HepG2 (cell line): Measurements from ENCODE around the gene TMEM86B. TPM values are rescaled to one million over a fixed set of nuclear protein-coding genes. Genes with fewer than 3 reads are reported as not detected.

ENCODE experiments used
- ADNP ChIP-seq: sonication (generic); formaldehyde crosslinking; IDR thresholded peaks from 2 replicates; pipeline ENCODE4 v1.4.0; 2020; ENCODE audit warnings: missing genetic modification reagents
- BRCA1 ChIP-seq: sonication (generic); formaldehyde crosslinking; IDR thresholded peaks from 2 replicates; pipeline ENCODE4 v1.4.0; 2020; ENCODE audit warnings: missing genetic modification reagents
- CBX5 ChIP-seq: sonication (generic); formaldehyde crosslinking; IDR thresholded peaks from 2 replicates; pipeline ENCODE4 v1.4.0; 2020; ENCODE audit warnings: missing genetic modification reagents, borderline replicate concordance
- FOXO1 ChIP-seq: sonication (generic); formaldehyde crosslinking; IDR thresholded peaks from 2 replicates; pipeline ENCODE4 v1.4.0; 2020; ENCODE audit warnings: missing genetic modification reagents
- GTF2F1 ChIP-seq: fragments of 150-350 bp; IDR thresholded peaks from 2 replicates; pipeline ENCODE4 v1.6.1; 2014; ENCODE audit warnings: low read length
- IRF2 ChIP-seq: IDR thresholded peaks from 2 replicates; pipeline ENCODE4 v1.6.1; 2018; ENCODE audit warnings: missing genetic modification reagents, missing compliant biosample characterization
- MAFG ChIP-seq: sonication (generic); formaldehyde crosslinking; IDR thresholded peaks from 2 replicates; pipeline ENCODE4 v1.5.1; 2020; ENCODE audit warnings: mild to moderate bottlenecking, missing genetic modification reagents
- MLLT10 ChIP-seq: sonication (generic); formaldehyde crosslinking; IDR thresholded peaks from 2 replicates; pipeline ENCODE4 v1.4.0; 2020; ENCODE audit warnings: missing genetic modification reagents
- NR2C2 ChIP-seq: sonication (generic); formaldehyde crosslinking; IDR thresholded peaks from 2 replicates; pipeline ENCODE4 v1.4.0; 2020; ENCODE audit warnings: missing genetic modification reagents, mild to moderate bottlenecking, moderate library complexity, borderline replicate concordance
- PHB2 ChIP-seq: fragments of 450-650 bp; IDR thresholded peaks from 2 replicates; pipeline ENCODE4 v1.6.1; 2018; ENCODE audit not compliant: partially characterized antibody
- RBAK ChIP-seq: sonication (generic); formaldehyde crosslinking; IDR thresholded peaks from 2 replicates; pipeline ENCODE4 v1.5.1; 2020; ENCODE audit warnings: mild to moderate bottlenecking, missing genetic modification reagents
- SNAI1 ChIP-seq: sonication (generic); formaldehyde crosslinking; IDR thresholded peaks from 2 replicates; pipeline ENCODE4 v1.5.0; 2020; ENCODE audit warnings: mild to moderate bottlenecking, missing genetic modification reagents, borderline replicate concordance
- SP140L ChIP-seq: sonication (generic); formaldehyde crosslinking; IDR thresholded peaks from 2 replicates; pipeline ENCODE4 v1.4.0; 2020; ENCODE audit warnings: missing genetic modification reagents, borderline replicate concordance
- ZNF180 ChIP-seq: sonication (generic); formaldehyde crosslinking; IDR thresholded peaks from 2 replicates; pipeline ENCODE4 v1.4.0; 2020; ENCODE audit warnings: low read depth, missing genetic modification reagents, borderline replicate concordance
- ZNF501 ChIP-seq: sonication (generic); formaldehyde crosslinking; IDR thresholded peaks from 2 replicates; pipeline ENCODE4 v1.5.1; 2020; ENCODE audit warnings: mild to moderate bottlenecking, moderate library complexity, missing genetic modification reagents
- polyA plus RNA-seq, 8 experiments: library from polyadenylated mRNA; depleted of rRNA in 3 of 8; stranded (reverse) in 7 of 8; unstranded in 1 of 8; fragments of >200 nt; fragmentation: Illumina TruSeq in 4 of 8; extraction: Trizol in 4 of 8; gene quantifications; 2 replicates each; pipeline versions ENCODE4 v1.2.1 to v1.2.3, GENCODE V29; 2011 to 2016; ENCODE audit warnings: low read depth in 4 of 8, missing spikeins in 1 of 8, mixed read lengths in 1 of 8; ENCODE audit not compliant: insufficient read depth in 1 of 8
- total RNA-seq, 5 experiments: library from RNA; depleted of rRNA; stranded (reverse); fragments of >200 nt; fragmentation: Illumina TruSeq; extraction: Trizol; gene quantifications; 2 replicates each; pipeline ENCODE4 v1.2.3, GENCODE V29; 2016; ENCODE audit warnings: low read depth in 1 of 5
- TF ChIP-seq, protein P1 (sequence below): sonication (generic); formaldehyde crosslinking; conservative IDR thresholded peaks from 2 replicates; pipeline ENCODE4 v1.4.0; 2020; ENCODE audit warnings: missing genetic modification reagents
- TF ChIP-seq, protein P2 (sequence below): fragments of 450-650 bp; IDR thresholded peaks from 2 replicates; pipeline ENCODE4 v1.6.1; 2017
- TF ChIP-seq, protein P3 (sequence below): sonication (generic); formaldehyde crosslinking; conservative IDR thresholded peaks from 2 replicates; pipeline ENCODE4 v1.8.0; 2022; ENCODE audit warnings: missing genetic modification reagents
- TF ChIP-seq, protein P4 (sequence below): sonication (generic); formaldehyde crosslinking; IDR thresholded peaks from 2 replicates; pipeline ENCODE4 v1.4.0; 2020; ENCODE audit warnings: missing genetic modification reagents
- TF ChIP-seq, protein P5 (sequence below): sonication (generic); formaldehyde crosslinking; IDR thresholded peaks from 2 replicates; pipeline ENCODE4 v1.4.0; 2020; ENCODE audit warnings: mild to moderate bottlenecking, missing genetic modification reagents, borderline replicate concordance

TMEM86B gene
- total and polyA plus RNA-seq, 2 of the 13 experiments (the other 11 are each of a cell fraction or from before 2014, with no cell fraction given) = 7.7 to 9.6 TPM

DNA sequence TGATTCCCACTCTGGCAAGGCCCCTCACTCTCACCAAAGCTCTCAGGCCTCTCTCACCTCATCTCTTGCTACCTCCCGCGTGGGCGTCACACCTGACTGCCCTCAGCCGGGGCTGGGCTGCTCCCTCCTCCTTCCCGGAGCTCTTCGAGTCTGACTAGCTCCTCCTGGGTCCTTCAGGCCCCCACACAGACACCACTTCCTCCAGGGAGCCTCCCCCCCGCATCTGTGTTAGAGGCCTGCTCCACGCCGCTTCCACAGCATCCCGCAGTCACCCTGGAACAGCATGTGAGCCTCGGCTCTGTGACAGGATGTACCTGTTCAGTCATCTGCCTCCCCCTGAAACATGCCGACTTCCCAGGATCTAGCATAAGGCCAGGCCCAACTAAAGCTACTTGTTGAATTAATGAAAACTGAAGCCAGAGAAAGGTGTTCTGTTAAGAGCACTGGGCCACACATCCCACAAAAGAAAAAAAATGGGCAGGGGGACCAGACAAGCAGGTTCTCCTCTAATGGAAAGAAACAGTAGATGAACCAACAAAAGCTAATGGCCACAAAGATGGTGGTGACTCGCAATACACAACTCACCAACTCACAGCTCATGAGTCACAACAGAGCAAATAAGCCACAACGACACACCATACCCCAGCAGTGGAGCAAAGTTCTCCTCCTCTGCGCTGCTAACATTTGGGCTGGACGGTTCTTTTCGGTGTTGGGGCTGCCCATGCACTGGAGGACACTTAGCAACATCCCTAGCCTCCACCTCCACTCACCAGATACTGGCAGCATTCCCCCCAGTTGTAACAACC, 27.3 kb upstream of the TMEM86B start (continued):
- TF ChIP-seq, protein P1, sequence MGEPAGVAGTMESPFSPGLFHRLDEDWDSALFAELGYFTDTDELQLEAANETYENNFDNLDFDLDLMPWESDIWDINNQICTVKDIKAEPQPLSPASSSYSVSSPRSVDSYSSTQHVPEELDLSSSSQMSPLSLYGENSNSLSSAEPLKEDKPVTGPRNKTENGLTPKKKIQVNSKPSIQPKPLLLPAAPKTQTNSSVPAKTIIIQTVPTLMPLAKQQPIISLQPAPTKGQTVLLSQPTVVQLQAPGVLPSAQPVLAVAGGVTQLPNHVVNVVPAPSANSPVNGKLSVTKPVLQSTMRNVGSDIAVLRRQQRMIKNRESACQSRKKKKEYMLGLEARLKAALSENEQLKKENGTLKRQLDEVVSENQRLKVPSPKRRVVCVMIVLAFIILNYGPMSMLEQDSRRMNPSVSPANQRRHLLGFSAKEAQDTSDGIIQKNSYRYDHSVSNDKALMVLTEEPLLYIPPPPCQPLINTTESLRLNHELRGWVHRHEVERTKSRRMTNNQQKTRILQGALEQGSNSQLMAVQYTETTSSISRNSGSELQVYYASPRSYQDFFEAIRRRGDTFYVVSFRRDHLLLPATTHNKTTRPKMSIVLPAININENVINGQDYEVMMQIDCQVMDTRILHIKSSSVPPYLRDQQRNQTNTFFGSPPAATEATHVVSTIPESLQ = no peak
- 0 out of 2 replicates have a peak, but pooled peaks have one; percentile 21 for TF ChIP-seq NR2C2 (CRISPR knock-in tag)
- TF ChIP-seq RBAK = no peak
- TF ChIP-seq, protein P2, sequence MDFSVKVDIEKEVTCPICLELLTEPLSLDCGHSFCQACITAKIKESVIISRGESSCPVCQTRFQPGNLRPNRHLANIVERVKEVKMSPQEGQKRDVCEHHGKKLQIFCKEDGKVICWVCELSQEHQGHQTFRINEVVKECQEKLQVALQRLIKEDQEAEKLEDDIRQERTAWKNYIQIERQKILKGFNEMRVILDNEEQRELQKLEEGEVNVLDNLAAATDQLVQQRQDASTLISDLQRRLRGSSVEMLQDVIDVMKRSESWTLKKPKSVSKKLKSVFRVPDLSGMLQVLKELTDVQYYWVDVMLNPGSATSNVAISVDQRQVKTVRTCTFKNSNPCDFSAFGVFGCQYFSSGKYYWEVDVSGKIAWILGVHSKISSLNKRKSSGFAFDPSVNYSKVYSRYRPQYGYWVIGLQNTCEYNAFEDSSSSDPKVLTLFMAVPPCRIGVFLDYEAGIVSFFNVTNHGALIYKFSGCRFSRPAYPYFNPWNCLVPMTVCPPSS = no peak
- peak; percentile 56; the same call in 1 of the 2 replicates for TF ChIP-seq ZNF501 (CRISPR knock-in tag)
- TF ChIP-seq GTF2F1 = no peak
- no peak for TF ChIP-seq SNAI1 (CRISPR knock-in tag)
- no peak for TF ChIP-seq ZNF180
- TF ChIP-seq, protein P3, sequence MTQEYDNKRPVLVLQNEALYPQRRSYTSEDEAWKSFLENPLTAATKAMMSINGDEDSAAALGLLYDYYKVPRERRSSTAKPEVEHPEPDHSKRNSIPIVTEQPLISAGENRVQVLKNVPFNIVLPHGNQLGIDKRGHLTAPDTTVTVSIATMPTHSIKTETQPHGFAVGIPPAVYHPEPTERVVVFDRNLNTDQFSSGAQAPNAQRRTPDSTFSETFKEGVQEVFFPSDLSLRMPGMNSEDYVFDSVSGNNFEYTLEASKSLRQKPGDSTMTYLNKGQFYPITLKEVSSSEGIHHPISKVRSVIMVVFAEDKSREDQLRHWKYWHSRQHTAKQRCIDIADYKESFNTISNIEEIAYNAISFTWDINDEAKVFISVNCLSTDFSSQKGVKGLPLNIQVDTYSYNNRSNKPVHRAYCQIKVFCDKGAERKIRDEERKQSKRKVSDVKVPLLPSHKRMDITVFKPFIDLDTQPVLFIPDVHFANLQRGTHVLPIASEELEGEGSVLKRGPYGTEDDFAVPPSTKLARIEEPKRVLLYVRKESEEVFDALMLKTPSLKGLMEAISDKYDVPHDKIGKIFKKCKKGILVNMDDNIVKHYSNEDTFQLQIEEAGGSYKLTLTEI (CRISPR knock-in tag) = no peak
- TF ChIP-seq ADNP (CRISPR knock-in tag) = no peak
- TF ChIP-seq MAFG = no peak
- TF ChIP-seq, protein P4, sequence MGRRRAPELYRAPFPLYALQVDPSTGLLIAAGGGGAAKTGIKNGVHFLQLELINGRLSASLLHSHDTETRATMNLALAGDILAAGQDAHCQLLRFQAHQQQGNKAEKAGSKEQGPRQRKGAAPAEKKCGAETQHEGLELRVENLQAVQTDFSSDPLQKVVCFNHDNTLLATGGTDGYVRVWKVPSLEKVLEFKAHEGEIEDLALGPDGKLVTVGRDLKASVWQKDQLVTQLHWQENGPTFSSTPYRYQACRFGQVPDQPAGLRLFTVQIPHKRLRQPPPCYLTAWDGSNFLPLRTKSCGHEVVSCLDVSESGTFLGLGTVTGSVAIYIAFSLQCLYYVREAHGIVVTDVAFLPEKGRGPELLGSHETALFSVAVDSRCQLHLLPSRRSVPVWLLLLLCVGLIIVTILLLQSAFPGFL = no peak
- no peak for TF ChIP-seq BRCA1 (CRISPR knock-in tag)
- TF ChIP-seq CBX5 = no peak
- no peak for TF ChIP-seq PHB2
- TF ChIP-seq FOXO1 = no peak
- TF ChIP-seq IRF2 (CRISPR knock-in tag) = no peak
- no peak for TF ChIP-seq MLLT10 (CRISPR knock-in tag)
- TF ChIP-seq SP140L (CRISPR knock-in tag) = no peak
- TF ChIP-seq, protein P5, sequence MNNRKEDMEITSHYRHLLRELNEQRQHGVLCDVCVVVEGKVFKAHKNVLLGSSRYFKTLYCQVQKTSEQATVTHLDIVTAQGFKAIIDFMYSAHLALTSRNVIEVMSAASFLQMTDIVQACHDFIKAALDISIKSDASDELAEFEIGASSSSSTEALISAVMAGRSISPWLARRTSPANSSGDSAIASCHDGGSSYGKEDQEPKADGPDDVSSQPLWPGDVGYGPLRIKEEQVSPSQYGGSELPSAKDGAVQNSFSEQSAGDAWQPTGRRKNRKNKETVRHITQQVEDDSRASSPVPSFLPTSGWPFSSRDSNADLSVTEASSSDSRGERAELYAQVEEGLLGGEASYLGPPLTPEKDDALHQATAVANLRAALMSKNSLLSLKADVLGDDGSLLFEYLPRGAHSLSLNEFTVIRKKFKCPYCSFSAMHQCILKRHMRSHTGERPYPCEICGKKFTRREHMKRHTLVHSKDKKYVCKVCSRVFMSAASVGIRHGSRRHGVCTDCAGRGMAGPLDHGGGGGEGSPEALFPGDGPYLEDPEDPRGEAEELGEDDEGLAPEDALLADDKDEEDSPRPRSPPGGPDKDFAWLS (CRISPR knock-in tag) = no peak
